Measurements from ENCODE around the gene ZFPM1. TPM values are rescaled to one million over a fixed set of nuclear protein-coding genes. Genes with fewer than 3 reads are reported as not detected.

Gene ZFPM1
- total and polyA plus RNA-seq, 4 donors: 0.57 to 9.0 (median 2.8) TPM

- Histone ChIP-seq H3K9me3 (ENCODE audit: control insufficient read depth in 4 of 4, insufficient read depth in 3 of 4, low read length in 3 of 4) (peaks cover 0 to 3% (median 0%) of the 10 kb centered on the region in 4 donors), H3K27ac (ENCODE audit: low read depth in 1 of 2, low read length in 1 of 2) (no peak overlapping the region), H3K9ac (ENCODE audit: insufficient read depth in 1 of 2, low read length in 2 of 2) (no peak overlapping the region), H3K4me3 (no peak overlapping the region), H3K27me3 (ENCODE audit: control insufficient read depth in 3 of 3, insufficient read depth in 3 of 3, low read length in 2 of 3) (no peaks in the 10 kb centered on the region), H3K4me1 (ENCODE audit: control insufficient read depth in 5 of 5, insufficient read depth in 5 of 5, low read length in 5 of 5) (peaks cover 0 to 15% (median 0%) of the 10 kb centered on the region in 5 donors), H3K36me3 (ENCODE audit: control insufficient read depth in 4 of 4, insufficient read depth in 4 of 4, low read length in 4 of 4) (peaks cover 0 to 2% (median 0%) of the 10 kb centered on the region in 4 donors)
- ATAC-seq (ENCODE audit: insufficient read depth, low FRiP score) (no peak), DNase-seq (no peak)
- WGBS, 2 donors: 96 to 97% methylated on average over 24 of the region's 24 CpGs
- TF ChIP-seq CTCF (IDR thresholded peaks at IDR 0.05; ENCODE audit: control extremely low read depth, extremely low read depth): no peak
Measured at GRCh38 chr16:88493879-88494278, 40.8 kb downstream of the ZFPM1 start.

GRCh38 chr16:88494335-88495154 is 41.5 kb downstream of the ZFPM1 start:
- Histone ChIP-seq H3K27me3 (ENCODE audit: control insufficient read depth in 3 of 3, insufficient read depth in 3 of 3, low read length in 2 of 3) (no peaks in the 10 kb centered on the region), H3K27ac (ENCODE audit: low read depth in 1 of 2, low read length in 1 of 2) (no peak overlapping the region), H3K9ac (ENCODE audit: insufficient read depth in 1 of 2, low read length in 2 of 2) (no peak overlapping the region), H3K9me3 (ENCODE audit: control insufficient read depth in 4 of 4, insufficient read depth in 3 of 4, low read length in 3 of 4) (peaks cover 0 to 3% (median 0%) of the 10 kb centered on the region in 4 donors), H3K36me3 (ENCODE audit: control insufficient read depth in 4 of 4, insufficient read depth in 4 of 4, low read length in 4 of 4) (no peaks in the 10 kb centered on the region), H3K4me3 (no peak overlapping the region), H3K4me1 (ENCODE audit: control insufficient read depth in 5 of 5, insufficient read depth in 5 of 5, low read length in 5 of 5) (peaks cover 0 to 9% (median 0%) of the 10 kb centered on the region in 5 donors)
- TF ChIP-seq CTCF (IDR thresholded peaks at IDR 0.05; ENCODE audit: control extremely low read depth, extremely low read depth): no peak
- WGBS, 2 donors: 93 to 95% methylated on average over 42 to 43 of the region's 43 CpGs
- no peak for ATAC-seq (ENCODE audit: insufficient read depth, low FRiP score)
- no peak for DNase-seq

- H3K27me3 ChIP-seq (ENCODE audit: control insufficient read depth in 3 of 3, insufficient read depth in 3 of 3, low read length in 2 of 3): no peaks in the 10 kb centered on the region
- no peak for TF ChIP-seq CTCF (IDR thresholded peaks at IDR 0.05; ENCODE audit: control extremely low read depth, extremely low read depth)
- H3K4me1 ChIP-seq (ENCODE audit: control insufficient read depth in 5 of 5, insufficient read depth in 5 of 5, low read length in 5 of 5): peaks cover 0 to 9% (median 0%) of the 10 kb centered on the region in 5 donors
- DNase-seq (no peak), ATAC-seq (ENCODE audit: insufficient read depth, low FRiP score) (no peak)
- 85 to 94% methylated on average over 15 of the region's 15 CpGs for WGBS, 2 donors
- H3K36me3 ChIP-seq (ENCODE audit: control insufficient read depth in 4 of 4, insufficient read depth in 4 of 4, low read length in 4 of 4): no peaks in the 10 kb centered on the region
- H3K4me3 ChIP-seq: no peak overlapping the region
- no peak overlapping the region for H3K9ac ChIP-seq (ENCODE audit: insufficient read depth in 1 of 2, low read length in 2 of 2)
- peaks cover 0 to 3% (median 0%) of the 10 kb centered on the region in 4 donors for H3K9me3 ChIP-seq (ENCODE audit: control insufficient read depth in 4 of 4, insufficient read depth in 3 of 4, low read length in 3 of 4)
- no peak overlapping the region for H3K27ac ChIP-seq (ENCODE audit: low read depth in 1 of 2, low read length in 1 of 2)
Measured at GRCh38 chr16:88495268-88495772, 42.2 kb downstream of the ZFPM1 start.

All from lung (tissue), 12 donors.